SK-N-SH treated with all-trans-retinoic acid at 6 μM for 48 hours (cell line): ENCODE measurements around the gene CRACR2B.

ENCODE experiments used
- BACH2 ChIP-seq: fragments of 250-450 bp; sonication (Bioruptor Pico); IDR thresholded peaks from 2 replicates; pipeline ENCODE4 v1.9.0; 2021; ENCODE audit warnings: mild to moderate bottlenecking, borderline replicate concordance
- CREB5 ChIP-seq: fragments of 250-450 bp; sonication (Bioruptor Pico); IDR thresholded peaks from 2 replicates; pipeline ENCODE4 v1.5.1; 2020; ENCODE audit warnings: low read depth, mild to moderate bottlenecking, moderate library complexity
- ESRRG ChIP-seq: fragments of 250-450 bp; sonication (Bioruptor Pico); IDR thresholded peaks from 2 replicates; pipeline ENCODE4 v1.6.1; 2021; ENCODE audit warnings: mild to moderate bottlenecking
- GLIS3 ChIP-seq: fragments of 250-450 bp; sonication (Bioruptor Pico); IDR thresholded peaks from 2 replicates; pipeline ENCODE4 v1.5.0; 2020; ENCODE audit warnings: mild to moderate bottlenecking, moderate library complexity
- ISL1 ChIP-seq: fragments of 250-450 bp; sonication (Bioruptor Pico); IDR thresholded peaks from 2 replicates; pipeline ENCODE4 v2.1.2; 2022; ENCODE audit warnings: mild to moderate bottlenecking, moderate library complexity
- PATZ1 ChIP-seq: fragments of 250-450 bp; sonication (Bioruptor Pico); IDR thresholded peaks from 2 replicates; pipeline ENCODE4 v1.8.0; 2020; ENCODE audit warnings: mild to moderate bottlenecking, moderate library complexity, borderline replicate concordance
- POU6F1 ChIP-seq: fragments of 250-450 bp; sonication (Bioruptor Pico); IDR thresholded peaks from 2 replicates; pipeline ENCODE4 v1.8.0; 2021; ENCODE audit warnings: low read depth, mild to moderate bottlenecking, moderate library complexity, borderline replicate concordance
- TOX ChIP-seq: fragments of 250-450 bp; sonication (Bioruptor Pico); IDR thresholded peaks from 2 replicates; pipeline ENCODE4 v1.8.0; 2021; ENCODE audit warnings: mild to moderate bottlenecking, moderate library complexity, borderline replicate concordance
- TSHZ2 ChIP-seq: fragments of 250-450 bp; sonication (Bioruptor Pico); IDR thresholded peaks from 2 replicates; pipeline ENCODE4 v1.5.0; 2020; ENCODE audit warnings: mild to moderate bottlenecking, moderate library complexity
- ZC3H10 ChIP-seq: fragments of 250-450 bp; sonication (Bioruptor Pico); IDR thresholded peaks from 2 replicates; pipeline ENCODE4 v1.5.1; 2021; ENCODE audit warnings: mild to moderate bottlenecking, moderate library complexity
- ZFP3 ChIP-seq: fragments of 250-450 bp; sonication (Bioruptor Pico); IDR thresholded peaks from 2 replicates; pipeline ENCODE4 v1.5.0; 2020; ENCODE audit warnings: mild to moderate bottlenecking, moderate library complexity
- ZFP30 ChIP-seq: fragments of 450-650 bp; formaldehyde crosslinking; IDR thresholded peaks from 2 replicates; pipeline ENCODE4 v1.5.0; 2022; ENCODE audit warnings: mild to moderate bottlenecking, moderate library complexity
- ZNF565 ChIP-seq: fragments of 450-650 bp; formaldehyde crosslinking; conservative IDR thresholded peaks from 2 replicates; pipeline ENCODE4 v1.5.0; 2020; ENCODE audit warnings: low read depth, mild to moderate bottlenecking, moderate library complexity
- ZNF70 ChIP-seq: fragments of 450-650 bp; formaldehyde crosslinking; IDR thresholded peaks from 2 replicates; pipeline ENCODE4 v1.5.0; 2020; ENCODE audit warnings: mild to moderate bottlenecking, moderate library complexity

GRCh38 chr11:880447-880846 lies 52.7 kb downstream of the CRACR2B start:
- TF ChIP-seq ISL1 (CRISPR knock-in tag) (no peak), ZNF70 (CRISPR knock-in tag) (no peak), ZFP3 (CRISPR knock-in tag) (no peak), ESRRG (CRISPR knock-in tag) (no peak), GLIS3 (CRISPR knock-in tag) (no peak), ZC3H10 (CRISPR knock-in tag) (no peak), PATZ1 (CRISPR knock-in tag) (no peak), CREB5 (CRISPR knock-in tag) (no peak), BACH2 (CRISPR knock-in tag) (no peak), TOX (no peak), POU6F1 (CRISPR knock-in tag) (no peak), ZFP30 (no peak), ZNF565 (CRISPR knock-in tag) (no peak), TSHZ2 (CRISPR knock-in tag) (no peak)
